Esophagus muscularis mucosa (tissue), 4 donors: Measurements from ENCODE around the gene TWF2. TPM values are rescaled to one million over a fixed set of nuclear protein-coding genes. Genes with fewer than 3 reads are reported as not detected.

Experiments
- DNase-seq: peaks from one replicate; pipeline ENCODE4 v3.0.0-alpha.2; 2017; ENCODE audit errors: extremely low spot score
- H3K27ac ChIP-seq, 4 donors: fragments of 200-600 bp; sonication (generic); replicated peaks in 1 of 4; 1 replicate in 3 of 4; 2 replicates in 1 of 4; pipeline ENCODE4 v1.5.1; 2016 to 2019; ENCODE audit warnings: mild to moderate bottlenecking in 1 of 4
- H3K27me3 ChIP-seq, 4 donors: fragments of 200-600 bp; sonication (generic); one replicate each; pipeline versions ENCODE4 v1.5.1 to v1.6.0; 2016 to 2019
- H3K36me3 ChIP-seq, 4 donors: fragments of 200-600 bp; sonication (generic); one replicate each; pipeline ENCODE4 v1.5.1; 2016 to 2019
- H3K4me1 ChIP-seq, 4 donors: fragments of 200-600 bp; sonication (generic); one replicate each; pipeline ENCODE4 v1.5.1; 2016 to 2019
- H3K4me3 ChIP-seq, 4 donors: fragments of 200-600 bp; sonication (generic); 1 replicate in 2 of 4; 2 replicates in 2 of 4; pipeline ENCODE4 v1.5.1; 2016 to 2019; ENCODE audit warnings: mild to moderate bottlenecking in 4 of 4, moderate library complexity in 1 of 4
- H3K9me3 ChIP-seq, 4 donors: fragments of 200-600 bp; sonication (generic); 1 replicate in 3 of 4; 2 replicates in 1 of 4; pipeline ENCODE4 v1.5.1; 2016 to 2019
- EP300 ChIP-seq: sonication (generic); formaldehyde crosslinking; IDR thresholded peaks from one replicate; pipeline ENCODE4 v1.6.1; 2017; ENCODE audit warnings: antibody characterized with exemption
- POLR2A ChIP-seq: fragments of 450-650 bp; IDR thresholded peaks from one replicate; pipeline ENCODE4 v1.6.1; 2017; ENCODE audit warnings: antibody characterized with exemption, moderate library complexity, mild to moderate bottlenecking, low read depth
- POLR2AphosphoS5 ChIP-seq, 2 donors: sonication (generic); formaldehyde crosslinking; IDR thresholded peaks; one replicate each; pipeline ENCODE4 v1.6.1; 2017; ENCODE audit warnings: antibody characterized with exemption in 2 of 2
- WGBS: methylation state at CpG from one replicate; pipeline ENCODE4 v1.1.5; 2018; 5-methylcytosine and 5-hydroxymethylcytosine counted together
- intact Hi-C: fragments of 100-400 bp; cut with DNase I; formaldehyde crosslinking; loops from one replicate; pipeline ENCODE4 v1.15.1; 2023
- total RNA-seq, 4 donors: library from RNA; depleted of rRNA; stranded (reverse); fragments of >200 nt; gene quantifications; one replicate each; pipeline versions ENCODE4 v1.1.0 to v1.2.1, GENCODE V29; 2016
- TF ChIP-seq, protein P1 (sequence below), 3 experiments: fragments of 200-600 bp in 2 of 3; fragments of 450-650 bp in 1 of 3; sonication (generic) in 2 of 3; IDR thresholded peaks; one replicate each; pipeline ENCODE4 v1.5.1; 2017 to 2019; ENCODE audit warnings: antibody characterized with exemption in 3 of 3, mild to moderate bottlenecking in 2 of 3, moderate library complexity in 1 of 3

The TWF2 gene
- total RNA-seq, 4 donors from 2014 or later = 66.4 to 89.5 (median 79.9) TPM

- Histone ChIP-seq H3K27ac (peak overlapping the region in 1 of 4 donors; percentile 6), H3K27me3 (no peaks in the 10 kb centered on the region), H3K4me3 (no peak overlapping the region), H3K36me3 (peaks cover 16 to 53% (median 37%) of the 10 kb centered on the region in 4 donors), H3K9me3 (no peaks in the 10 kb centered on the region), H3K4me1 (peaks cover 49 to 79% (median 74%) of the 10 kb centered on the region in 4 donors)
- TF ChIP-seq POLR2AphosphoS5 (IDR thresholded peaks at IDR 0.05) = no peak
- TF ChIP-seq, protein P1, sequence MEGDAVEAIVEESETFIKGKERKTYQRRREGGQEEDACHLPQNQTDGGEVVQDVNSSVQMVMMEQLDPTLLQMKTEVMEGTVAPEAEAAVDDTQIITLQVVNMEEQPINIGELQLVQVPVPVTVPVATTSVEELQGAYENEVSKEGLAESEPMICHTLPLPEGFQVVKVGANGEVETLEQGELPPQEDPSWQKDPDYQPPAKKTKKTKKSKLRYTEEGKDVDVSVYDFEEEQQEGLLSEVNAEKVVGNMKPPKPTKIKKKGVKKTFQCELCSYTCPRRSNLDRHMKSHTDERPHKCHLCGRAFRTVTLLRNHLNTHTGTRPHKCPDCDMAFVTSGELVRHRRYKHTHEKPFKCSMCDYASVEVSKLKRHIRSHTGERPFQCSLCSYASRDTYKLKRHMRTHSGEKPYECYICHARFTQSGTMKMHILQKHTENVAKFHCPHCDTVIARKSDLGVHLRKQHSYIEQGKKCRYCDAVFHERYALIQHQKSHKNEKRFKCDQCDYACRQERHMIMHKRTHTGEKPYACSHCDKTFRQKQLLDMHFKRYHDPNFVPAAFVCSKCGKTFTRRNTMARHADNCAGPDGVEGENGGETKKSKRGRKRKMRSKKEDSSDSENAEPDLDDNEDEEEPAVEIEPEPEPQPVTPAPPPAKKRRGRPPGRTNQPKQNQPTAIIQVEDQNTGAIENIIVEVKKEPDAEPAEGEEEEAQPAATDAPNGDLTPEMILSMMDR (IDR thresholded peaks at IDR 0.05) = no peak
- TF ChIP-seq POLR2A = no peak
- no peak for TF ChIP-seq EP300
- intact Hi-C loops = no loop called here
- no peak for DNase-seq
- WGBS = 86% methylated on average over 11 of the region's 15 CpGs
These were observed 4.2 kb downstream of the TWF2 start for GRCh38 chr3:52234516-52235447.

DNA sequence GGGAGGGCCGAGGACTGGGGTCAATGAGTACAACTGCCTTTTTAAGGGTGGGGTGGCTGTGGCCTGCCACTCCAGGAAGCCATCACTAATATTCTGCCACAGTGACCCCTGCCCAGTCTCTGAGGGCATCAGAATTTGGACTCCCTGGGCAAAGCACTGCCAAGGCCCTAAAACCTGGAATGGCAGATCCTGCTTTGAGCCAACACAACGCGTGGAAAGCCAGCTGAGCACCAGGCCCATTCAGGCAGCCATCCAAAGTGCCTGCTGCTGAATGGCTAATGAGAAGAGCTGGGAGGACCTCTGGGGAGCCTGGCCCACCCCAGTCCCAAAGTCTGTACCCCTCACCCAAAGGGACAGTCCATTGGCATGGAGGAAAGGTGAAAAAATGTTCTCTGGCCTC is 5.0 kb downstream of the TWF2 start:
- H3K36me3 ChIP-seq = peaks cover 24 to 61% (median 45%) of the 10 kb centered on the region in 4 donors
- peaks cover 46 to 73% (median 69%) of the 10 kb centered on the region in 4 donors for H3K4me1 ChIP-seq

DNA sequence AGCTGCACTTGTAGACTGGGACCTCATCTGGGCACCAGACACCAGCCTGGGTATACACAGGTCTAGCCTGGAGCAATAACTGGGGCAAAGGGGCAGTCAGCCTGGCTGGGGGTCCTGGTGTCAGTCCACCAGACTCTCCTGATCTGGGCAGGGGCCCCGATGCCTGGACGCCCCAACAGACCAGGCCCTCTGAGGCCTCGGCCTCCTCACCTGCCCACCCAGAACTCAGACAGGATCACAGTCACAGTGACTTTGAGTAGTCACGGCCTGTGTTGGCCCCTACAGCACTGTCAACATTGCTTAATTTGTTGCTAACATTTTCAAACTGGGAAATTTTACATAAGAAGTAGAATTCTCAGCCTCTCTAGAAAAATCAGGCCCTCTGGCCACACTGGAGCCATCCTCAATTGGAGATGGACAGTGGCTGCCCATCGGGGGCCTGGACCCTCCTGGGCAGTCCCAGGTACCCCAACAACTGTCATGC is 5.8 kb downstream of the TWF2 start:
- 96% methylated on average over 4 of the region's 5 CpGs for WGBS
- H3K4me1 ChIP-seq = peaks cover 43 to 68% (median 65%) of the 10 kb centered on the region in 4 donors
- no peaks in the 10 kb centered on the region for H3K27me3 ChIP-seq

More for the DNA sequence above, 5.0 kb downstream of the TWF2 start:
- peak overlapping the region in 1 of 4 donors; percentile 6 for H3K27ac ChIP-seq
- H3K27me3 ChIP-seq = no peaks in the 10 kb centered on the region
- TF ChIP-seq EP300 (no peak), POLR2AphosphoS5 (IDR thresholded peaks at IDR 0.05) (no peak), POLR2A (no peak)
- TF ChIP-seq, protein P1 (IDR thresholded peaks at IDR 0.05) = no peak
- WGBS = 66% methylated on average over 3 of the region's 3 CpGs
- no peak for DNase-seq
- intact Hi-C loops = no loop called here
- no peaks in the 10 kb centered on the region for H3K9me3 ChIP-seq
- no peak overlapping the region for H3K4me3 ChIP-seq

GRCh38 chr3:52232279-52233107 is 6.5 kb downstream of the TWF2 start:
- 81% methylated on average over 28 of the region's 28 CpGs for WGBS
- Histone ChIP-seq H3K27ac (no peak overlapping the region), H3K27me3 (no peaks in the 10 kb centered on the region), H3K4me3 (no peak overlapping the region), H3K4me1 (peaks cover 36 to 61% (median 58%) of the 10 kb centered on the region in 4 donors), H3K9me3 (no peaks in the 10 kb centered on the region), H3K36me3 (peaks cover 28 to 75% (median 60%) of the 10 kb centered on the region in 4 donors)
- no peak for DNase-seq
- intact Hi-C loops = no loop called here
- TF ChIP-seq POLR2AphosphoS5 (IDR thresholded peaks at IDR 0.05) (no peak), POLR2A (no peak)
- TF ChIP-seq, protein P1 (IDR thresholded peaks at IDR 0.05) = no peak

More for the DNA sequence above, 5.8 kb downstream of the TWF2 start:
- TF ChIP-seq POLR2AphosphoS5 (IDR thresholded peaks at IDR 0.05) (no peak), EP300 (no peak), POLR2A (no peak)
- TF ChIP-seq, protein P1 (IDR thresholded peaks at IDR 0.05) = no peak
- H3K9me3 ChIP-seq = no peaks in the 10 kb centered on the region
- no peak overlapping the region for H3K4me3 ChIP-seq
- no peak for DNase-seq
- no peak overlapping the region for H3K27ac ChIP-seq
- H3K36me3 ChIP-seq = peaks cover 28 to 69% (median 53%) of the 10 kb centered on the region in 4 donors
- intact Hi-C loops = no loop called here
